Activated T-helper 2 cell treated with anti-CD3 and anti-CD28 coated beads, Interferon-gamma antibody, Interleukin-2, Interleukin-4, amounts not matched to agents 10 μg/mL and 5 μg/mL and 100 μg/mL, durations not matched to agents 14 hours and 24 hours and 36 hours (primary cell): ENCODE results near the gene STX11. TPM values are rescaled to one million over a fixed set of nuclear protein-coding genes. Genes with fewer than 3 reads are reported as not detected.

Experiments used
- DNase-seq: peaks from one replicate; pipeline ENCODE4 v3.0.0; 2021; ENCODE audit warnings: low spot score
- H3K27ac Mint-ChIP-seq: one replicate; pipeline ENCODE4 v1.8.0; 2021; ENCODE audit warnings: mixed read lengths
- H3K27me3 Mint-ChIP-seq: one replicate; pipeline ENCODE4 v1.8.0; 2021; ENCODE audit warnings: low read depth, mixed read lengths
- H3K36me3 Mint-ChIP-seq: one replicate; pipeline ENCODE4 v1.8.0; 2021; ENCODE audit warnings: low read depth, mixed read lengths
- H3K4me1 Mint-ChIP-seq: one replicate; pipeline ENCODE4 v1.8.0; 2021; ENCODE audit warnings: low read depth, mixed read lengths
- H3K4me3 Mint-ChIP-seq: one replicate; pipeline ENCODE4 v1.8.0; 2021; ENCODE audit warnings: low read depth, mild to moderate bottlenecking, moderate library complexity, mixed read lengths
- H3K9me3 Mint-ChIP-seq: one replicate; pipeline ENCODE4 v1.8.0; 2021; ENCODE audit warnings: mixed read lengths
- intact Hi-C: fragments of 100-400 bp; cut with micrococcal nuclease; formaldehyde crosslinking; loops from one replicate; pipeline ENCODE4 v1.15.1; 2023
- total RNA-seq: library from RNA; stranded (reverse); gene quantifications from 2 replicates; pipeline ENCODE4 v1.2.3, GENCODE V29; 2022

STX11 gene
- total RNA-seq: 19.2 and 19.7 TPM in 2 replicates

GRCh38 chr6:144149894-144150709 lies at the start of gene STX11:
Gene STX11, plus strand, starts transcription at chr6:144150517. Its CDS starts 36,111 bp downstream, at chr6:144186628.
- Mint-ChIP-seq H3K36me3 (peaks cover 37% of the 10 kb centered on the region), H3K4me1 (peaks cover 49% of the 10 kb centered on the region), H3K27me3 (no peaks in the 10 kb centered on the region), H3K9me3 (no peaks in the 10 kb centered on the region), H3K27ac (peak within 1 kb of the TSS; percentile 94), H3K4me3 (peak within 1 kb of the TSS; percentile 84)
- intact Hi-C loops: loop anchor here (1.0 to 5.0 kb wide), 6 partner anchors 45 to 1988 kb away; no protein-coding TSS in a partner anchor
- peak; percentile 79 for DNase-seq

- Mint-ChIP-seq H3K27ac (no peak overlapping the region), H3K36me3 (no peaks in the 10 kb centered on the region), H3K4me1 (peaks cover 9% of the 10 kb centered on the region), H3K27me3 (peaks cover 2% of the 10 kb centered on the region), H3K4me3 (no peak overlapping the region), H3K9me3 (no peaks in the 10 kb centered on the region)
- intact Hi-C loops: loop anchor here (5.0 kb wide), 1 partner anchor 479 kb away; no protein-coding TSS in a partner anchor
- DNase-seq: no peak
Observed at GRCh38 chr6:144103026-144103563, 47.2 kb upstream of the STX11 start.

GRCh38 chr6:144104488-144104887 lies 45.8 kb upstream of the STX11 start:
- Mint-ChIP-seq H3K36me3 (no peaks in the 10 kb centered on the region), H3K27me3 (peaks cover 6% of the 10 kb centered on the region), H3K27ac (no peak overlapping the region), H3K9me3 (no peaks in the 10 kb centered on the region), H3K4me1 (peaks cover 9% of the 10 kb centered on the region), H3K4me3 (no peak overlapping the region)
- no peak for DNase-seq
- intact Hi-C loops: loop anchor here (2.0 to 5.0 kb wide), 2 partner anchors 46 to 478 kb away; partner anchors contain the start of gene STX11

- no peaks in the 10 kb centered on the region for H3K9me3 Mint-ChIP-seq
- H3K27ac Mint-ChIP-seq: no peak overlapping the region
- no peak overlapping the region for H3K4me3 Mint-ChIP-seq
- no peak for DNase-seq
- intact Hi-C loops: loop anchor here (1.0 to 5.0 kb wide), 4 partner anchors 46 to 477 kb away; partner anchors contain the start of gene STX11
- H3K27me3 Mint-ChIP-seq: peaks cover 6% of the 10 kb centered on the region
- peaks cover 9% of the 10 kb centered on the region for H3K4me1 Mint-ChIP-seq
- H3K36me3 Mint-ChIP-seq: no peaks in the 10 kb centered on the region
Observed at GRCh38 chr6:144104898-144105487, 45.3 kb upstream of the STX11 start.

- peaks cover 7% of the 10 kb centered on the region for H3K27me3 Mint-ChIP-seq
- no peak overlapping the region for H3K27ac Mint-ChIP-seq
- intact Hi-C loops: no loop called here
Observed at GRCh38 chr6:144106206-144106605, 44.1 kb upstream of the STX11 start.

GRCh38 chr6:144110210-144110609 lies 40.1 kb upstream of the STX11 start:
- intact Hi-C loops: no loop called here
- Mint-ChIP-seq H3K9me3 (no peaks in the 10 kb centered on the region), H3K4me1 (peaks cover 6% of the 10 kb centered on the region), H3K27ac (no peak overlapping the region), H3K4me3 (no peak overlapping the region), H3K27me3 (peaks cover 17% of the 10 kb centered on the region), H3K36me3 (no peaks in the 10 kb centered on the region)
- no peak for DNase-seq

More at GRCh38 chr6:144106206-144106605, 44.1 kb upstream of the STX11 start:
- no peak overlapping the region for H3K4me3 Mint-ChIP-seq
- peaks cover 9% of the 10 kb centered on the region for H3K4me1 Mint-ChIP-seq
- H3K9me3 Mint-ChIP-seq: no peaks in the 10 kb centered on the region
- DNase-seq: no peak
- H3K36me3 Mint-ChIP-seq: no peaks in the 10 kb centered on the region

- intact Hi-C loops: no loop called here
- no peaks in the 10 kb centered on the region for H3K4me1 Mint-ChIP-seq
- H3K9me3 Mint-ChIP-seq: no peaks in the 10 kb centered on the region
- DNase-seq: no peak
- no peak overlapping the region for H3K27ac Mint-ChIP-seq
- peaks cover 18% of the 10 kb centered on the region for H3K27me3 Mint-ChIP-seq
- H3K36me3 Mint-ChIP-seq: no peaks in the 10 kb centered on the region
- no peak overlapping the region for H3K4me3 Mint-ChIP-seq
Observed at GRCh38 chr6:144113366-144113765, 37.0 kb upstream of the STX11 start.

GRCh38 chr6:144115219-144115618 lies 35.1 kb upstream of the STX11 start:
- no peaks in the 10 kb centered on the region for H3K9me3 Mint-ChIP-seq

GRCh38 chr6:144119376-144119775 lies 30.9 kb upstream of the STX11 start:
- Mint-ChIP-seq H3K27ac (no peak overlapping the region), H3K36me3 (no peaks in the 10 kb centered on the region), H3K9me3 (no peaks in the 10 kb centered on the region), H3K4me1 (no peaks in the 10 kb centered on the region), H3K27me3 (peaks cover 16% of the 10 kb centered on the region), H3K4me3 (no peak overlapping the region)
- no peak for DNase-seq
- intact Hi-C loops: no loop called here

More at GRCh38 chr6:144115219-144115618, 35.1 kb upstream of the STX11 start:
- peaks cover 14% of the 10 kb centered on the region for H3K27me3 Mint-ChIP-seq
- intact Hi-C loops: no loop called here
- no peak overlapping the region for H3K4me3 Mint-ChIP-seq
- no peak overlapping the region for H3K27ac Mint-ChIP-seq
- no peaks in the 10 kb centered on the region for H3K36me3 Mint-ChIP-seq
- H3K4me1 Mint-ChIP-seq: no peaks in the 10 kb centered on the region
- DNase-seq: no peak

- H3K27me3 Mint-ChIP-seq: peaks cover 16% of the 10 kb centered on the region
- no peak for DNase-seq
Observed at GRCh38 chr6:144122861-144123260, 27.5 kb upstream of the STX11 start.

GRCh38 chr6:144123421-144123820 lies 26.9 kb upstream of the STX11 start:
- Mint-ChIP-seq H3K4me3 (no peak overlapping the region), H3K9me3 (no peaks in the 10 kb centered on the region), H3K36me3 (no peaks in the 10 kb centered on the region), H3K27me3 (peaks cover 15% of the 10 kb centered on the region), H3K4me1 (no peaks in the 10 kb centered on the region), H3K27ac (no peak overlapping the region)
- intact Hi-C loops: no loop called here
- DNase-seq: no peak

More at GRCh38 chr6:144122861-144123260, 27.5 kb upstream of the STX11 start:
- Mint-ChIP-seq H3K9me3 (no peaks in the 10 kb centered on the region), H3K4me1 (no peaks in the 10 kb centered on the region), H3K36me3 (no peaks in the 10 kb centered on the region), H3K27ac (no peak overlapping the region), H3K4me3 (no peak overlapping the region)
- intact Hi-C loops: no loop called here

GRCh38 chr6:144123836-144124235 lies 26.5 kb upstream of the STX11 start:
- no peak for DNase-seq
- intact Hi-C loops: no loop called here
- no peaks in the 10 kb centered on the region for H3K36me3 Mint-ChIP-seq

GRCh38 chr6:144127097-144127496 lies 23.2 kb upstream of the STX11 start:
- Mint-ChIP-seq H3K36me3 (no peaks in the 10 kb centered on the region), H3K27ac (no peak overlapping the region), H3K4me1 (peaks cover 23% of the 10 kb centered on the region), H3K27me3 (peaks cover 11% of the 10 kb centered on the region), H3K4me3 (no peak overlapping the region), H3K9me3 (no peaks in the 10 kb centered on the region)
- intact Hi-C loops: no loop called here
- DNase-seq: no peak

More at GRCh38 chr6:144123836-144124235, 26.5 kb upstream of the STX11 start:
- Mint-ChIP-seq H3K27ac (no peak overlapping the region), H3K27me3 (peaks cover 15% of the 10 kb centered on the region), H3K4me1 (no peaks in the 10 kb centered on the region), H3K4me3 (no peak overlapping the region), H3K9me3 (no peaks in the 10 kb centered on the region)
